ENCODE measurements around the gene CXCR3. TPM values are rescaled to one million over a fixed set of nuclear protein-coding genes. Genes with fewer than 3 reads are reported as not detected.
A peak's percentile ranks its signal among the peaks of the same experiment; 100 is the strongest.
"Not testable (repeated sequence)": the region's sequence is repeated elsewhere in the genome, so short reads cannot be mapped to it uniquely, and the experiment has no call there.

CXCR3 gene
- total RNA-seq = 10 to 100 TPM; 28.5 to 31.1 TPM

GRCh38 chrX:71618303-71618721 is at the start of gene CXCR3:
TSS of gene CXCR3 (minus strand) at chrX:71618511. CDS start at chrX:71618449, 62 bp downstream.
- peaks cover 28% of the 10 kb centered on the region for H3K36me3 Mint-ChIP-seq
- no peaks in the 10 kb centered on the region for H3K27me3 Mint-ChIP-seq
- peaks cover 78% of the 10 kb centered on the region for H3K4me1 Mint-ChIP-seq (ENCODE audit: low read depth)
- peak within 1 kb of the TSS; percentile 98 for H3K27ac Mint-ChIP-seq
- no peaks in the 10 kb centered on the region for H3K9me3 Mint-ChIP-seq
- CTCF ChIA-PET = interaction anchor here (0.9 to 3.0 kb wide), 5 partner anchors 12 to 52 kb away, joined by 3 to 13 read pairs (median 6); no protein-coding TSS in a partner anchor
- intact Hi-C loops (cut with micrococcal nuclease) = loop anchor here (1.0 to 2.0 kb wide), 3 partner anchors 78 to 420 kb away; no protein-coding TSS in a partner anchor
- POLR2A ChIA-PET = interaction anchor here (0.5 to 4.5 kb wide), 12 partner anchors 9 to 1364 kb away, joined by 3 to 52 read pairs (median 4); partner anchors contain the start of genes OGT and TAF1
- peak within 1 kb of the TSS; percentile 81 for H3K4me3 Mint-ChIP-seq
- peak; percentile 89 for DNase-seq

- CTCF ChIA-PET = interaction anchor here (1.0 kb wide), 1 partner anchor 192 kb away, joined by 3 read pairs; no protein-coding TSS in a partner anchor
- Mint-ChIP-seq H3K4me1 (ENCODE audit: low read depth) (peaks cover 34% of the 10 kb centered on the region), H3K27me3 (no peaks in the 10 kb centered on the region), H3K9me3 (no peaks in the 10 kb centered on the region), H3K4me3 (no peak within 1 kb of the TSS), H3K27ac (no peak within 1 kb of the TSS), H3K36me3 (no peaks in the 10 kb centered on the region)
- POLR2A ChIA-PET = no interaction called here
- DNase-seq = no peak
- intact Hi-C loops (cut with micrococcal nuclease) = no loop called here
Observed at GRCh38 chrX:71667328-71668247, 49.3 kb upstream of the CXCR3 start, which contains the start of gene LOC101059915. TSS of gene LOC101059915 (plus strand) at chrX:71667546.

- POLR2A ChIA-PET = no interaction called here
- H3K27me3 Mint-ChIP-seq = no peaks in the 10 kb centered on the region
- peaks cover 35% of the 10 kb centered on the region for H3K4me1 Mint-ChIP-seq (ENCODE audit: low read depth)
- H3K4me3 Mint-ChIP-seq = no peak overlapping the region
- H3K36me3 Mint-ChIP-seq = no peaks in the 10 kb centered on the region
- H3K9me3 Mint-ChIP-seq = no peaks in the 10 kb centered on the region
- CTCF ChIA-PET = no interaction called here
- no peak overlapping the region for H3K27ac Mint-ChIP-seq
- DNase-seq = no peak
- intact Hi-C loops (cut with micrococcal nuclease) = no loop called here
Observed at GRCh38 chrX:71666240-71667223, 48.2 kb upstream of the CXCR3 start.

- H3K27ac Mint-ChIP-seq = no peak overlapping the region
- H3K9me3 Mint-ChIP-seq = no peaks in the 10 kb centered on the region
- H3K36me3 Mint-ChIP-seq = no peaks in the 10 kb centered on the region
- H3K27me3 Mint-ChIP-seq = no peaks in the 10 kb centered on the region
- peaks cover 27% of the 10 kb centered on the region for H3K4me1 Mint-ChIP-seq (ENCODE audit: low read depth)
- POLR2A ChIA-PET = no interaction called here
- intact Hi-C loops (cut with micrococcal nuclease) = no loop called here
- CTCF ChIA-PET = no interaction called here
- H3K4me3 Mint-ChIP-seq = no peak overlapping the region
- DNase-seq = no peak
Observed at GRCh38 chrX:71665747-71666146, 47.4 kb upstream of the CXCR3 start.

GRCh38 chrX:71664889-71665491 is 46.7 kb upstream of the CXCR3 start:
- no peak overlapping the region for H3K4me3 Mint-ChIP-seq

GRCh38 chrX:71664202-71664601 is 45.9 kb upstream of the CXCR3 start:
- H3K27ac Mint-ChIP-seq; H3K9me3 Mint-ChIP-seq; H3K27me3 Mint-ChIP-seq; CTCF ChIA-PET; intact Hi-C loops (cut with micrococcal nuclease); POLR2A ChIA-PET; H3K36me3 Mint-ChIP-seq; H3K4me3 Mint-ChIP-seq: not testable (repeated sequence)
- H3K4me1 Mint-ChIP-seq (ENCODE audit: low read depth) = peaks cover 20% of the 10 kb centered on the region
- DNase-seq = peak; percentile 31

More at GRCh38 chrX:71664889-71665491, 46.7 kb upstream of the CXCR3 start:
- H3K27me3 Mint-ChIP-seq = no peaks in the 10 kb centered on the region
- CTCF ChIA-PET = no interaction called here
- no peaks in the 10 kb centered on the region for H3K36me3 Mint-ChIP-seq
- peaks cover 20% of the 10 kb centered on the region for H3K4me1 Mint-ChIP-seq (ENCODE audit: low read depth)
- POLR2A ChIA-PET = no interaction called here
- no peak overlapping the region for H3K27ac Mint-ChIP-seq
- intact Hi-C loops (cut with micrococcal nuclease) = no loop called here
- no peak for DNase-seq
- no peaks in the 10 kb centered on the region for H3K9me3 Mint-ChIP-seq

- DNase-seq = peak; percentile 83
- CTCF ChIA-PET; H3K4me3 Mint-ChIP-seq; intact Hi-C loops (cut with micrococcal nuclease); POLR2A ChIA-PET; H3K36me3 Mint-ChIP-seq; H3K9me3 Mint-ChIP-seq; H3K27ac Mint-ChIP-seq; H3K27me3 Mint-ChIP-seq: not testable (repeated sequence)
- H3K4me1 Mint-ChIP-seq (ENCODE audit: low read depth) = peaks cover 20% of the 10 kb centered on the region
Observed at GRCh38 chrX:71663238-71663637, 44.9 kb upstream of the CXCR3 start.

- Mint-ChIP-seq H3K4me3 (peak overlapping the region; percentile 50), H3K4me1 (ENCODE audit: low read depth) (peaks cover 20% of the 10 kb centered on the region)
- CTCF ChIA-PET; H3K27ac Mint-ChIP-seq; H3K27me3 Mint-ChIP-seq; intact Hi-C loops (cut with micrococcal nuclease); H3K9me3 Mint-ChIP-seq; H3K36me3 Mint-ChIP-seq; POLR2A ChIA-PET: not testable (repeated sequence)
- peak; percentile 24 for DNase-seq
Observed at GRCh38 chrX:71662654-71663053, 44.3 kb upstream of the CXCR3 start.

- no peaks in the 10 kb centered on the region for H3K9me3 Mint-ChIP-seq
- intact Hi-C loops (cut with micrococcal nuclease) = no loop called here
- ChIA-PET POLR2A (no interaction called here), CTCF (interaction anchor here (0.7 to 0.8 kb wide), 2 partner anchors 10 to 198 kb away, joined by 3 to 5 read pairs; no protein-coding TSS in a partner anchor)
- H3K27ac Mint-ChIP-seq = no peak overlapping the region
- no peaks in the 10 kb centered on the region for H3K27me3 Mint-ChIP-seq
- peaks cover 20% of the 10 kb centered on the region for H3K4me1 Mint-ChIP-seq (ENCODE audit: low read depth)
- H3K4me3 Mint-ChIP-seq = no peak overlapping the region
- DNase-seq = no peak
- no peaks in the 10 kb centered on the region for H3K36me3 Mint-ChIP-seq
Observed at GRCh38 chrX:71661919-71662318, 43.6 kb upstream of the CXCR3 start.

GRCh38 chrX:71660562-71661416 is 42.5 kb upstream of the CXCR3 start:
- ChIA-PET POLR2A (no interaction called here), CTCF (interaction anchor here (0.8 kb wide), 1 partner anchor 9 kb away, joined by 5 read pairs; no protein-coding TSS in a partner anchor)
- DNase-seq = no peak
- H3K27me3 Mint-ChIP-seq = no peaks in the 10 kb centered on the region
- intact Hi-C loops (cut with micrococcal nuclease) = no loop called here
- H3K27ac Mint-ChIP-seq = no peak overlapping the region
- H3K36me3 Mint-ChIP-seq = no peaks in the 10 kb centered on the region
- no peaks in the 10 kb centered on the region for H3K9me3 Mint-ChIP-seq
- no peak overlapping the region for H3K4me3 Mint-ChIP-seq
- H3K4me1 Mint-ChIP-seq (ENCODE audit: low read depth) = peaks cover 20% of the 10 kb centered on the region

- DNase-seq = no peak
- intact Hi-C loops (cut with micrococcal nuclease) = no loop called here
Observed at GRCh38 chrX:71659959-71660358, 41.6 kb upstream of the CXCR3 start.

More at GRCh38 chrX:71659959-71660358, 41.6 kb upstream of the CXCR3 start:
- H3K4me1 Mint-ChIP-seq (ENCODE audit: low read depth) = peaks cover 20% of the 10 kb centered on the region
- H3K27me3 Mint-ChIP-seq = no peaks in the 10 kb centered on the region
- no peaks in the 10 kb centered on the region for H3K9me3 Mint-ChIP-seq
- H3K27ac Mint-ChIP-seq = no peak overlapping the region
- ChIA-PET CTCF (no interaction called here), POLR2A (no interaction called here)
- H3K36me3 Mint-ChIP-seq = no peaks in the 10 kb centered on the region
- no peak overlapping the region for H3K4me3 Mint-ChIP-seq

Data from activated CD4-positive, alpha-beta memory T cell treated with anti-CD3 and anti-CD28 coated beads for 36 hours (primary cell).